Measurements from ENCODE around the gene HMGXB3. TPM values are rescaled to one million over a fixed set of nuclear protein-coding genes. Genes with fewer than 3 reads are reported as not detected.
A peak's percentile ranks its signal among the peaks of the same experiment; 100 is the strongest.

The HMGXB3 gene
- total and polyA plus RNA-seq, 2 of the 13 experiments (the other 11 are each of a cell fraction or from before 2014, with no cell fraction given) = 18.8 to 23.8 TPM

GRCh38 chr5:150075806-150076205 lies 75.3 kb downstream of the HMGXB3 start:
- no peaks in the 10 kb centered on the region for H4K20me1 ChIP-seq (ENCODE audit: insufficient read depth, low read length)
- FAIRE-seq (no peak), DNase-seq (ENCODE audit: low spot score) (no peak), ATAC-seq (peak; percentile 63)
- intact Hi-C loops (cut with micrococcal nuclease; ENCODE audit: unreplicated experiment) (no loop called here), in situ Hi-C loops (cut with HindIII; ENCODE audit: extremely low pct_ligation_motif_present, low pct_unique_long_range_greater_than_20kb) (no loop called here)
- no peaks in the 10 kb centered on the region for H3K36me3 ChIP-seq (replicated peaks in 1 of 2; ENCODE audit: control insufficient read depth in 1 of 2, insufficient read depth in 2 of 2, low read length in 2 of 2)
- POLR2A ChIA-PET = no interaction called here
- CTCF ChIA-PET (ENCODE audit: low intra/inter-chr PET ratio, low total read pairs) = no interaction called here
- 28% methylated on average over 4 of the region's 4 CpGs for WGBS (ENCODE audit: low lambda C conversion rate)
- BruUV-seq (replicated peaks) = no TSS peak
- H3K27ac ChIP-seq (ENCODE audit: extremely low read length, insufficient read depth, low read length) = no peak overlapping the region
- no peaks in the 10 kb centered on the region for H3K9me3 ChIP-seq (ENCODE audit: low read length)
- H3K4me2 ChIP-seq (ENCODE audit: low read depth, low read length) = no peak overlapping the region
- no peak overlapping the region for H3K4me3 ChIP-seq (replicated peaks in 1 of 3; ENCODE audit: insufficient read depth in 1 of 3, low read depth in 2 of 3, low read length in 3 of 3)
- H3K79me2 ChIP-seq (ENCODE audit: insufficient read depth, low read length) = no peaks in the 10 kb centered on the region
- TF ChIP-seq ETV5 (CRISPR knock-in tag; IDR thresholded peaks at IDR 0.05; ENCODE audit: borderline replicate concordance) = no peak
- 0 out of 2 replicates have a peak, but pooled peaks have one; percentile 6 for TF ChIP-seq STAG1 (CRISPR knock-in tag; IDR thresholded peaks at IDR 0.05)
- no peak overlapping the region for H2AFZ ChIP-seq (ENCODE audit: low read length)
- H3K27me3 ChIP-seq (ENCODE audit: control insufficient read depth in 1 of 2, insufficient read depth in 2 of 2, low read length in 2 of 2) = peaks cover 3 to 41% of the 10 kb centered on the region in 2 experiments; a peak in 4 of 5 replicates
- H3K9ac ChIP-seq (ENCODE audit: insufficient read depth, low read depth, low read length) = no peak overlapping the region
- H3K4me1 ChIP-seq (ENCODE audit: insufficient read depth, low read length) = peaks cover 17% of the 10 kb centered on the region

DNA sequence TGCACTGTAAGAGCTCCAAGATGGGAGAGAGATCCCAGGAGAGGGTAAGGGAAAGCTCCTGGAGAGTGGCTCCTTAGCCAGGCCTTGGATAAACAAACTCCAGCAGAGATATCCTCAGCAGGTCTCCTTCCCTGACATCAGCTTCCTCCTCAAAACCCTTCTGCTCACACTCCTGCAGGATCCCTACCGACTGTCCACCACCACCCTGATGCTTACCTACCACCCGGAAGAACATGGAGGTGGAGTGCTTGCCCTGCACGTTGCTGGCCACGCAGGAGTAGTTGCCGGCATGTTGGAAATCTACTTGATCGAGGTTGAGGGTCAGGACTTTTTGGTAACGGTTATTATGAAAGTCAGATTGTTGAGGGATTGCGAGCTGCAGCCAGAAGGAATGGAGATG lies 76.5 kb downstream of the HMGXB3 start:
- no peak for FAIRE-seq
- POLR2A ChIA-PET = no interaction called here
- WGBS (ENCODE audit: low lambda C conversion rate) = 49% methylated on average over 8 of the region's 8 CpGs
- intact Hi-C loops (cut with micrococcal nuclease; ENCODE audit: unreplicated experiment) (no loop called here), in situ Hi-C loops (cut with HindIII; ENCODE audit: extremely low pct_ligation_motif_present, low pct_unique_long_range_greater_than_20kb) (no loop called here)
- Histone ChIP-seq H3K27me3 (ENCODE audit: control insufficient read depth in 1 of 2, insufficient read depth in 2 of 2, low read length in 2 of 2) (peaks cover 3 to 44% of the 10 kb centered on the region in 2 experiments; a peak in 4 of 5 replicates), H3K4me3 (replicated peaks in 1 of 3; ENCODE audit: insufficient read depth in 1 of 3, low read depth in 2 of 3, low read length in 3 of 3) (no peak overlapping the region), H3K4me2 (ENCODE audit: low read depth, low read length) (no peak overlapping the region), H3K9ac (ENCODE audit: insufficient read depth, low read depth, low read length) (no peak overlapping the region), H3K4me1 (ENCODE audit: insufficient read depth, low read length) (peaks cover 17% of the 10 kb centered on the region), H3K27ac (ENCODE audit: extremely low read length, insufficient read depth, low read length) (no peak overlapping the region), H3K36me3 (replicated peaks in 1 of 2; ENCODE audit: control insufficient read depth in 1 of 2, insufficient read depth in 2 of 2, low read length in 2 of 2) (no peaks in the 10 kb centered on the region), H2AFZ (ENCODE audit: low read length) (no peak overlapping the region), H4K20me1 (ENCODE audit: insufficient read depth, low read length) (no peaks in the 10 kb centered on the region), H3K9me3 (ENCODE audit: low read length) (no peaks in the 10 kb centered on the region), H3K79me2 (ENCODE audit: insufficient read depth, low read length) (no peaks in the 10 kb centered on the region)
- DNase-seq (ENCODE audit: low spot score) = no peak
- ATAC-seq = no peak
- BruUV-seq (replicated peaks) = no TSS peak
- CTCF ChIA-PET (ENCODE audit: low intra/inter-chr PET ratio, low total read pairs) = no interaction called here
- TF ChIP-seq ZNF468 (CRISPR knock-in tag; IDR thresholded peaks at IDR 0.05) (no peak), ZNF644 (CRISPR knock-in tag; IDR thresholded peaks at IDR 0.05; ENCODE audit: low read depth) (no peak), POLR2G (IDR thresholded peaks at IDR 0.05; ENCODE audit: low read depth, low read length) (no peak), ZNF34 (CRISPR knock-in tag; IDR thresholded peaks at IDR 0.05; ENCODE audit: borderline replicate concordance) (no peak), KDM2A (CRISPR knock-in tag; IDR thresholded peaks at IDR 0.05; ENCODE audit: borderline replicate concordance, low read depth) (no peak), SOX6 (IDR thresholded peaks at IDR 0.05) (no peak), SOX6 (CRISPR knock-in tag; IDR thresholded peaks at IDR 0.05) (no peak), ZFP36L2 (CRISPR knock-in tag; IDR thresholded peaks at IDR 0.05) (no peak), FOXA3 (CRISPR knock-in tag; IDR thresholded peaks at IDR 0.05) (no peak), ZNF432 (CRISPR knock-in tag; IDR thresholded peaks at IDR 0.05; ENCODE audit: borderline replicate concordance) (no peak)
- TF ChIP-seq, protein P1, sequence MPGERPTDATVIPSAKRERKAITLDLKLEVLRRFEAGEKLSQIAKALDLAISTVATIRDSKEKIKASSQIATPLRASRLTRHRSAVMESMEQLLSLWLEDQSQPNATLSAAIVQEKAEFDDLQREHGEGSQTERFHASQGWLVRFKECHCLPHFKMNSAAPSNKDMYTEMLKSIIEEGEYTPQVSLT (CRISPR knock-in tag; IDR thresholded peaks at IDR 0.05; ENCODE audit: borderline replicate concordance, low read depth) = no peak
- TF ChIP-seq, protein P2, sequence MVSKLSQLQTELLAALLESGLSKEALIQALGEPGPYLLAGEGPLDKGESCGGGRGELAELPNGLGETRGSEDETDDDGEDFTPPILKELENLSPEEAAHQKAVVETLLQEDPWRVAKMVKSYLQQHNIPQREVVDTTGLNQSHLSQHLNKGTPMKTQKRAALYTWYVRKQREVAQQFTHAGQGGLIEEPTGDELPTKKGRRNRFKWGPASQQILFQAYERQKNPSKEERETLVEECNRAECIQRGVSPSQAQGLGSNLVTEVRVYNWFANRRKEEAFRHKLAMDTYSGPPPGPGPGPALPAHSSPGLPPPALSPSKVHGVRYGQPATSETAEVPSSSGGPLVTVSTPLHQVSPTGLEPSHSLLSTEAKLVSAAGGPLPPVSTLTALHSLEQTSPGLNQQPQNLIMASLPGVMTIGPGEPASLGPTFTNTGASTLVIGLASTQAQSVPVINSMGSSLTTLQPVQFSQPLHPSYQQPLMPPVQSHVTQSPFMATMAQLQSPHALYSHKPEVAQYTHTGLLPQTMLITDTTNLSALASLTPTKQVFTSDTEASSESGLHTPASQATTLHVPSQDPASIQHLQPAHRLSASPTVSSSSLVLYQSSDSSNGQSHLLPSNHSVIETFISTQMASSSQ (IDR thresholded peaks at IDR 0.05; ENCODE audit: low read depth) = no peak
- TF ChIP-seq, protein P2 (CRISPR knock-in tag; IDR thresholded peaks at IDR 0.05; ENCODE audit: borderline replicate concordance) = no peak
